ENCODE measurements around the gene EHD4. TPM values are rescaled to one million over a fixed set of nuclear protein-coding genes. Genes with fewer than 3 reads are reported as not detected.

The EHD4 gene
- total and polyA plus RNA-seq, 2 donors (not counting 3 experiments of a cell fraction or from before 2014, with no cell fraction given), result 96.7 to 128 TPM

DNA sequence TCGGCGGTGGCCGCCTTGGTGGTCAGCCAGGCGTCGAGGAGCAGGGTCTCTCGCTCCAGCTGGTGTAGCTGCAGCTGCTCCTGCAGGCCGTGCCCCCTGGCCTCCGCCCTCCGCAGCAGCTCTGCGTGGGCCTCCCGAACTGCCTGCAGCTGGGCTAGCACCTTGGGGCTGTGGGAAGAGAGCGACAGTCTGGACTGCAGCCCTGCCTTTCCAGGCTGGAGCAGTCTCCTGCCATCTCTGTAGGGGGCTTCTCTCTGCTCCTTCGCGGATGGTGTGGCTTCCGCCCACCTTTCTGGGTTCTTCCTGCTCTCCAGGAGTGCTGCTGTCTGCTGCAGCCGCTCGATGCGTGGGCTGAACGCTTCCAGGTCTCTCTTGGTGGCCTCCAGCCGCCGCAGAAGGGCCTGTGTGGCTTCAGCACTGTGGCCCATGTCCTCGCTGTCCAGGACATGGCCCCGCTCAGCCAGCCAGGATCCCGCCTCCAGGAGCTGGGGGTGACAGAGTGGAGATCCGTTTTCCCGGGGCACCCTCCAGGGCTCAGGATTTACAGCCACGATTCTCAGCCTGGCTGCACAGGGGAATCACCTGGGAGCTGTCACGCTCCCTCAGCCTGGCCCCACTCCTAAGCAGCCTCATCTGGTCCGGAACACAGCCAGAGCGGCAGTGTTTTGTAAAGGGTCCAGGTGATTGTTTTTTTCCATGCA, 116.9 kb downstream of the EHD4 start:
- Histone ChIP-seq H4K20me1 (replicated peaks; ENCODE audit: control insufficient read depth, extremely low read depth, insufficient read depth, low read length) (no peaks in the 10 kb centered on the region), H3K9ac (replicated peaks; ENCODE audit: extremely low read depth, insufficient read depth, low read length) (no peak overlapping the region), H3K36me3 (ENCODE audit: control insufficient read depth in 2 of 2, extremely low read depth in 1 of 2, insufficient read depth in 2 of 2, low read length in 2 of 2) (peaks cover 7 to 36% of the 10 kb centered on the region in 2 experiments), H3K27ac (ENCODE audit: insufficient read depth, low read depth, low read length) (no peak overlapping the region), H3K4me2 (ENCODE audit: insufficient read depth, low read length) (no peak overlapping the region), H3K9me1 (replicated peaks; ENCODE audit: control insufficient read depth, extremely low read depth, insufficient read depth, low read length) (no peaks in the 10 kb centered on the region), H3K79me2 (ENCODE audit: control insufficient read depth, insufficient read depth, low read length) (no peaks in the 10 kb centered on the region), H3K4me1 (ENCODE audit: control insufficient read depth, extremely low read depth, insufficient read depth, low read length) (no peaks in the 10 kb centered on the region), H3K9me3 (replicated peaks; ENCODE audit: control insufficient read depth, insufficient read depth, low read length) (no peaks in the 10 kb centered on the region), H3K27me3 (ENCODE audit: control insufficient read depth in 2 of 2, insufficient read depth in 2 of 2, low read length in 2 of 2) (no peaks in the 10 kb centered on the region), H3K4me3 (replicated peaks in 1 of 3; ENCODE audit: insufficient read depth in 1 of 3, low read depth in 1 of 3, low read length in 3 of 3) (no peak overlapping the region), H2AFZ (ENCODE audit: low read depth, low read length) (no peak overlapping the region)
- CTCF ChIA-PET, result no interaction called here
- dilution Hi-C loops (cut with MboI; ENCODE audit: extremely low pct_ligation_motif_present, low sequenced_read_pairs) (no loop called here), intact Hi-C loops (cut with micrococcal nuclease) (no loop called here)
- FAIRE-seq (no peak), DNase-seq (ENCODE audit: low read depth, low spot score) (no peak)
- BruUV-seq (replicated peaks), result TSS peak; percentile 14
- POLR2A ChIA-PET, result no interaction called here
- no peak for TF ChIP-seq GATA2 (IDR thresholded peaks at IDR 0.05; ENCODE audit: insufficient read depth, insufficient read length, low read depth, low read length)
- TF ChIP-seq, protein P1, sequence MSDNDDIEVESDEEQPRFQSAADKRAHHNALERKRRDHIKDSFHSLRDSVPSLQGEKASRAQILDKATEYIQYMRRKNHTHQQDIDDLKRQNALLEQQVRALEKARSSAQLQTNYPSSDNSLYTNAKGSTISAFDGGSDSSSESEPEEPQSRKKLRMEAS (IDR thresholded peaks at IDR 0.05; ENCODE audit: insufficient read depth, insufficient read length), result no peak
- no peak for TF ChIP-seq POLR2A (IDR thresholded peaks at IDR 0.05; ENCODE audit: low read depth, low read length)
- TF ChIP-seq, protein P2, sequence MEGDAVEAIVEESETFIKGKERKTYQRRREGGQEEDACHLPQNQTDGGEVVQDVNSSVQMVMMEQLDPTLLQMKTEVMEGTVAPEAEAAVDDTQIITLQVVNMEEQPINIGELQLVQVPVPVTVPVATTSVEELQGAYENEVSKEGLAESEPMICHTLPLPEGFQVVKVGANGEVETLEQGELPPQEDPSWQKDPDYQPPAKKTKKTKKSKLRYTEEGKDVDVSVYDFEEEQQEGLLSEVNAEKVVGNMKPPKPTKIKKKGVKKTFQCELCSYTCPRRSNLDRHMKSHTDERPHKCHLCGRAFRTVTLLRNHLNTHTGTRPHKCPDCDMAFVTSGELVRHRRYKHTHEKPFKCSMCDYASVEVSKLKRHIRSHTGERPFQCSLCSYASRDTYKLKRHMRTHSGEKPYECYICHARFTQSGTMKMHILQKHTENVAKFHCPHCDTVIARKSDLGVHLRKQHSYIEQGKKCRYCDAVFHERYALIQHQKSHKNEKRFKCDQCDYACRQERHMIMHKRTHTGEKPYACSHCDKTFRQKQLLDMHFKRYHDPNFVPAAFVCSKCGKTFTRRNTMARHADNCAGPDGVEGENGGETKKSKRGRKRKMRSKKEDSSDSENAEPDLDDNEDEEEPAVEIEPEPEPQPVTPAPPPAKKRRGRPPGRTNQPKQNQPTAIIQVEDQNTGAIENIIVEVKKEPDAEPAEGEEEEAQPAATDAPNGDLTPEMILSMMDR (IDR thresholded peaks at IDR 0.05; ENCODE audit: extremely low read depth in 1 of 2, insufficient read depth in 1 of 2, low read depth in 1 of 2, low read length in 2 of 2), result no peak
- TF ChIP-seq POLR2AphosphoS5 (IDR thresholded peaks at IDR 0.05; ENCODE audit: insufficient read depth, low read depth, low read length), result no peak
- TF ChIP-seq EZH2 (IDR thresholded peaks at IDR 0.05; ENCODE audit: borderline replicate concordance, low read depth, low read length, severe bottlenecking), result no peak
- TF ChIP-seq MYC (IDR thresholded peaks at IDR 0.05; ENCODE audit: low read depth, low read length), result no peak
- no peak for TF ChIP-seq FOS (IDR thresholded peaks at IDR 0.05; ENCODE audit: borderline replicate concordance, insufficient read depth, low read length)
- no peak for TF ChIP-seq JUN (IDR thresholded peaks at IDR 0.05; ENCODE audit: borderline replicate concordance, insufficient read depth, insufficient read length, low read depth)
